ENCODE data around the gene TSC1. TPM values are rescaled to one million over a fixed set of nuclear protein-coding genes. Genes with fewer than 3 reads are reported as not detected.
"Not testable (repeated sequence)": the region's sequence is repeated elsewhere in the genome, so short reads cannot be mapped to it uniquely, and the experiment has no call there.

The TSC1 gene
- total RNA-seq, 1 donor from 2014 or later: 41.0 TPM

- intact Hi-C loops (cut with micrococcal nuclease): no loop called here
Measured at GRCh38 chr9:132976571-132976970, 32.2 kb upstream of the TSC1 start.

GRCh38 chr9:132975961-132976360 lies 31.5 kb upstream of the TSC1 start:
- intact Hi-C loops (cut with micrococcal nuclease): no loop called here

- intact Hi-C loops (cut with micrococcal nuclease): loop anchor here (2.0 to 5.0 kb wide), 2 partner anchors 71 to 126 kb away; no protein-coding TSS in a partner anchor
Measured at GRCh38 chr9:132973713-132974112, 29.3 kb upstream of the TSC1 start.

- intact Hi-C loops (cut with micrococcal nuclease): loop anchor here (2.0 to 5.0 kb wide), 2 partner anchors 70 to 126 kb away; no protein-coding TSS in a partner anchor
Measured at GRCh38 chr9:132973166-132973565, 28.8 kb upstream of the TSC1 start.

- intact Hi-C loops (cut with micrococcal nuclease): loop anchor here (5.0 kb wide), 1 partner anchor 123 kb away; no protein-coding TSS in a partner anchor
Measured at GRCh38 chr9:132970324-132971062, 26.1 kb upstream of the TSC1 start.

- intact Hi-C loops (cut with micrococcal nuclease): loop anchor here (5.0 kb wide), 1 partner anchor 122 kb away; no protein-coding TSS in a partner anchor
Measured at GRCh38 chr9:132969783-132970182, 25.4 kb upstream of the TSC1 start.

- intact Hi-C loops (cut with micrococcal nuclease): not testable (repeated sequence)
Measured at GRCh38 chr9:132967908-132968307, 23.5 kb upstream of the TSC1 start.

GRCh38 chr9:132965478-132965877 lies 21.1 kb upstream of the TSC1 start:
- intact Hi-C loops (cut with micrococcal nuclease): no loop called here

- intact Hi-C loops (cut with micrococcal nuclease): no loop called here
Measured at GRCh38 chr9:132961002-132961401, 16.6 kb upstream of the TSC1 start.

- intact Hi-C loops (cut with micrococcal nuclease): no loop called here
Measured at GRCh38 chr9:132957805-132958204, 13.4 kb upstream of the TSC1 start.

- intact Hi-C loops (cut with micrococcal nuclease): no loop called here
Measured at GRCh38 chr9:132955768-132956167, 11.4 kb upstream of the TSC1 start.

- intact Hi-C loops (cut with micrococcal nuclease): no loop called here
Measured at GRCh38 chr9:132955123-132955522, 10.7 kb upstream of the TSC1 start.

GRCh38 chr9:132949709-132950108 lies 5.3 kb upstream of the TSC1 start:
- intact Hi-C loops (cut with micrococcal nuclease): loop anchor here (10.0 kb wide), 2 partner anchors 785 to 875 kb away; partner anchors contain the start of genes MED27 and NTNG2

GRCh38 chr9:132948482-132949050 lies 4.2 kb upstream of the TSC1 start:
- intact Hi-C loops (cut with micrococcal nuclease): loop anchor here (10.0 kb wide), 2 partner anchors 784 to 874 kb away; partner anchors contain the start of genes MED27 and NTNG2

- intact Hi-C loops (cut with micrococcal nuclease): loop anchor here (10.0 kb wide), 2 partner anchors 783 to 873 kb away; partner anchors contain the start of genes MED27 and NTNG2
Measured at GRCh38 chr9:132947756-132948155, 3.3 kb upstream of the TSC1 start.

GRCh38 chr9:132946631-132947295 lies 2.3 kb upstream of the TSC1 start:
- intact Hi-C loops (cut with micrococcal nuclease): loop anchor here (10.0 kb wide), 2 partner anchors 782 to 872 kb away; partner anchors contain the start of genes MED27 and NTNG2

GRCh38 chr9:132946211-132946610 lies 1.8 kb upstream of the TSC1 start:
- intact Hi-C loops (cut with micrococcal nuclease): loop anchor here (10.0 kb wide), 2 partner anchors 781 to 871 kb away; partner anchors contain the start of genes MED27 and NTNG2

- intact Hi-C loops (cut with micrococcal nuclease): loop anchor here (2.0 to 10.0 kb wide), 6 partner anchors 77 to 1079 kb away; partner anchors contain the start of genes BRD3OS, MED27, NTNG2 and SETX
Measured at GRCh38 chr9:132945186-132946130, 1.0 kb upstream of the TSC1 start.

GRCh38 chr9:132943651-132944293 lies 644 bp downstream of the TSC1 start:
- intact Hi-C loops (cut with micrococcal nuclease): loop anchor here (1.0 to 10.0 kb wide), 16 partner anchors 41 to 1081 kb away; partner anchors contain the start of genes AK8, BRD3OS, CACFD1 and GTF3C4
